ENCODE data around the gene ZNF821.

ZNF821 gene

GRCh38 chr16:71883849-71884638 lies at the start of gene ZNF821:
Gene ZNF821 (minus strand): TSS chr16:71884182. CDS start chr16:71879946, 4,236 bp downstream.
- H3K36me3 ChIP-seq (ENCODE audit: insufficient read depth, low read length), result no peaks in the 10 kb centered on the region
- H3F3A ChIP-seq (ENCODE audit: low read depth), result peaks cover 10% of the 10 kb centered on the region; the same call in 1 of the 2 replicates
- H3K79me2 ChIP-seq (ENCODE audit: insufficient read depth, low read length), result peaks cover 4% of the 10 kb centered on the region; the same call in 1 of the 2 replicates
- H3K9me2 ChIP-seq (replicated peaks; ENCODE audit: low read depth, low read length), result no peaks in the 10 kb centered on the region
- H4K20me1 ChIP-seq (ENCODE audit: insufficient read depth, low read length, poor library complexity, severe bottlenecking), result peaks cover 11% of the 10 kb centered on the region
- peak within 1 kb of the TSS; percentile 86 for H2AFZ ChIP-seq (ENCODE audit: low read length)
- peak within 1 kb of the TSS; percentile 89 for H3K4me2 ChIP-seq (ENCODE audit: low read depth, low read length, poor library complexity, severe bottlenecking)
- H3K4me3 ChIP-seq (ENCODE audit: low read length, poor library complexity, severe bottlenecking), result peak within 1 kb of the TSS; percentile 86
- no peaks in the 10 kb centered on the region for H3K27me3 ChIP-seq (ENCODE audit: insufficient read depth, low read length, poor library complexity, severe bottlenecking)
- peak; percentile 47 for TF ChIP-seq CTCF (conservative IDR thresholded peaks at IDR 0.05; ENCODE audit: low read length)
- TF ChIP-seq EZH2phosphoT487 (IDR thresholded peaks at IDR 0.05; ENCODE audit: borderline replicate concordance), result no peak
- no peaks in the 10 kb centered on the region for H3K9me3 ChIP-seq (ENCODE audit: insufficient read depth, low read depth, low read length)
- peaks cover 40% of the 10 kb centered on the region for H3K4me1 ChIP-seq (ENCODE audit: insufficient read depth, low read length, poor library complexity, severe bottlenecking)
- H3K9ac ChIP-seq (ENCODE audit: low read depth, low read length, poor library complexity, severe bottlenecking), result peak within 1 kb of the TSS; percentile 83

- Histone ChIP-seq H3K27me3 (ENCODE audit: insufficient read depth, low read length, poor library complexity, severe bottlenecking) (no peaks in the 10 kb centered on the region), H3K36me3 (ENCODE audit: insufficient read depth, low read length) (peaks cover 58% of the 10 kb centered on the region; the same call in 1 of the 2 replicates), H3K9me3 (ENCODE audit: insufficient read depth, low read depth, low read length) (no peaks in the 10 kb centered on the region; the same call in 1 of the 2 replicates), H3K4me2 (ENCODE audit: low read depth, low read length, poor library complexity, severe bottlenecking) (no peak overlapping the region), H3F3A (ENCODE audit: low read depth) (no peaks in the 10 kb centered on the region), H3K79me2 (ENCODE audit: insufficient read depth, low read length) (no peaks in the 10 kb centered on the region), H4K20me1 (ENCODE audit: insufficient read depth, low read length, poor library complexity, severe bottlenecking) (peaks cover 21% of the 10 kb centered on the region), H3K4me1 (ENCODE audit: insufficient read depth, low read length, poor library complexity, severe bottlenecking) (no peaks in the 10 kb centered on the region), H3K4me3 (ENCODE audit: low read length, poor library complexity, severe bottlenecking) (no peak overlapping the region), H3K9me2 (replicated peaks; ENCODE audit: low read depth, low read length) (no peaks in the 10 kb centered on the region), H2AFZ (ENCODE audit: low read length) (no peak overlapping the region), H3K9ac (ENCODE audit: low read depth, low read length, poor library complexity, severe bottlenecking) (no peak overlapping the region)
- no peak for TF ChIP-seq EZH2phosphoT487 (IDR thresholded peaks at IDR 0.05; ENCODE audit: borderline replicate concordance)
- no peak for TF ChIP-seq CTCF (conservative IDR thresholded peaks at IDR 0.05; ENCODE audit: low read length)
Measured at GRCh38 chr16:71933017-71933416, 49.0 kb upstream of the ZNF821 start.

- no peak overlapping the region for H3K4me2 ChIP-seq (ENCODE audit: low read depth, low read length, poor library complexity, severe bottlenecking)
- no peaks in the 10 kb centered on the region for H3K9me2 ChIP-seq (replicated peaks; ENCODE audit: low read depth, low read length)
- no peaks in the 10 kb centered on the region for H3K4me1 ChIP-seq (ENCODE audit: insufficient read depth, low read length, poor library complexity, severe bottlenecking)
- no peaks in the 10 kb centered on the region for H3K27me3 ChIP-seq (ENCODE audit: insufficient read depth, low read length, poor library complexity, severe bottlenecking)
- peaks cover 72% of the 10 kb centered on the region for H3K36me3 ChIP-seq (ENCODE audit: insufficient read depth, low read length)
- peaks cover 23% of the 10 kb centered on the region for H4K20me1 ChIP-seq (ENCODE audit: insufficient read depth, low read length, poor library complexity, severe bottlenecking)
- H3K9me3 ChIP-seq (ENCODE audit: insufficient read depth, low read depth, low read length), result no peaks in the 10 kb centered on the region
- H3K79me2 ChIP-seq (ENCODE audit: insufficient read depth, low read length), result no peaks in the 10 kb centered on the region
- no peak for TF ChIP-seq CTCF (conservative IDR thresholded peaks at IDR 0.05; ENCODE audit: low read length)
- TF ChIP-seq EZH2phosphoT487 (IDR thresholded peaks at IDR 0.05; ENCODE audit: borderline replicate concordance), result no peak
- no peak overlapping the region for H3K4me3 ChIP-seq (ENCODE audit: low read length, poor library complexity, severe bottlenecking)
- H3F3A ChIP-seq (ENCODE audit: low read depth), result no peaks in the 10 kb centered on the region
- H2AFZ ChIP-seq (ENCODE audit: low read length), result no peak overlapping the region
- no peak overlapping the region for H3K9ac ChIP-seq (ENCODE audit: low read depth, low read length, poor library complexity, severe bottlenecking)
Measured at GRCh38 chr16:71931599-71931998, 47.6 kb upstream of the ZNF821 start.

Measured in Loucy (cell line).